Neural progenitor cell (in vitro differentiated cells): ENCODE results near the gene IGDCC3. TPM values are rescaled to one million over a fixed set of nuclear protein-coding genes. Genes with fewer than 3 reads are reported as not detected.

Source experiments
- DNase-seq: peaks from one replicate; pipeline ENCODE4 v3.0.0-alpha.2; 2016; ENCODE audit warnings: low spot score
- H2AFZ ChIP-seq: fragments of 200-600 bp; sonication (generic); replicated peaks from 2 replicates; pipeline ENCODE4 v1.6.1; 2016; ENCODE audit warnings: antibody characterized with exemption
- H3F3A ChIP-seq: fragments of 200-600 bp; sonication (generic); 2 replicates; pipeline ENCODE4 v1.6.1; 2016; ENCODE audit warnings: antibody characterized with exemption, low read depth
- H3K27ac ChIP-seq: fragments of 200-600 bp; sonication (generic); 2 replicates; pipeline ENCODE4 v1.5.1; 2016; ENCODE audit warnings: mild to moderate bottlenecking
- H3K27me3 ChIP-seq: fragments of 200-600 bp; sonication (generic); 2 replicates; pipeline ENCODE4 v1.6.1; 2016; ENCODE audit warnings: mild to moderate bottlenecking, moderate library complexity
- H3K36me3 ChIP-seq: fragments of 200-600 bp; sonication (generic); 2 replicates; pipeline ENCODE4 v1.5.1; 2016
- H3K4me1 ChIP-seq: fragments of 200-600 bp; sonication (generic); 2 replicates; pipeline ENCODE4 v1.6.1; 2016; ENCODE audit warnings: mixed run types
- H3K4me2 ChIP-seq: fragments of 200-600 bp; sonication (generic); 2 replicates; pipeline ENCODE4 v1.6.1; 2016
- H3K4me3 ChIP-seq: fragments of 200-600 bp; sonication (generic); 2 replicates; pipeline ENCODE4 v1.5.1; 2016
- H3K79me2 ChIP-seq: fragments of 200-600 bp; sonication (generic); 2 replicates; pipeline ENCODE4 v1.6.1; 2016; ENCODE audit warnings: low read depth
- H3K9ac ChIP-seq: fragments of 200-600 bp; sonication (generic); 2 replicates; pipeline ENCODE4 v1.6.1; 2016
- H3K9me3 ChIP-seq: fragments of 200-600 bp; sonication (generic); 2 replicates; pipeline ENCODE4 v1.5.1; 2016; ENCODE audit warnings: low read depth
- H4K20me1 ChIP-seq: fragments of 200-600 bp; sonication (generic); 2 replicates; pipeline ENCODE4 v1.6.1; 2016; ENCODE audit warnings: low read depth
- H3K27ac Mint-ChIP-seq: 3 replicates; pipeline ENCODE4 v1.8.0; 2021; ENCODE audit warnings: mixed read lengths
- H3K27me3 Mint-ChIP-seq: 2 replicates; pipeline ENCODE4 v1.8.0; 2022; ENCODE audit warnings: low read depth, mild to moderate bottlenecking, inconsistent platforms, moderate library complexity, mixed read lengths; ENCODE audit not compliant: insufficient read depth
- H3K36me3 Mint-ChIP-seq: 3 replicates; pipeline ENCODE4 v1.8.0; 2021; ENCODE audit warnings: mixed read lengths
- H3K4me1 Mint-ChIP-seq: 3 replicates; pipeline ENCODE4 v1.8.0; 2021; ENCODE audit warnings: mixed read lengths
- H3K4me3 Mint-ChIP-seq: 3 replicates; pipeline ENCODE4 v1.8.0; 2021; ENCODE audit warnings: mild to moderate bottlenecking, moderate library complexity, mixed read lengths
- H3K9me3 Mint-ChIP-seq: 3 replicates; pipeline ENCODE4 v1.8.0; 2020; ENCODE audit warnings: mixed read lengths
- CTCF ChIP-seq: fragments of 200-600 bp; sonication (generic); IDR thresholded peaks from 2 replicates; pipeline ENCODE4 v1.5.1; 2017; ENCODE audit warnings: antibody characterized with exemption, mild to moderate bottlenecking
- EZH2 ChIP-seq: fragments of 200-600 bp; sonication (generic); IDR thresholded peaks from 2 replicates; pipeline ENCODE4 v1.6.1; 2017; ENCODE audit warnings: antibody characterized with exemption, mild to moderate bottlenecking, moderate library complexity
- EZH2phosphoT487 ChIP-seq: fragments of 200-600 bp; sonication (generic); IDR thresholded peaks from 2 replicates; pipeline ENCODE4 v1.6.1; 2017; ENCODE audit warnings: antibody characterized with exemption
- total RNA-seq: library from RNA; depleted of rRNA; stranded (reverse); fragments of >200 nt; gene quantifications from 2 replicates; pipeline ENCODE4 v1.2.3, GENCODE V29; 2015; ENCODE audit warnings: low replicate concordance

IGDCC3 gene
- total RNA-seq, 1 donor from 2014 or later, result 15.8 TPM

DNA sequence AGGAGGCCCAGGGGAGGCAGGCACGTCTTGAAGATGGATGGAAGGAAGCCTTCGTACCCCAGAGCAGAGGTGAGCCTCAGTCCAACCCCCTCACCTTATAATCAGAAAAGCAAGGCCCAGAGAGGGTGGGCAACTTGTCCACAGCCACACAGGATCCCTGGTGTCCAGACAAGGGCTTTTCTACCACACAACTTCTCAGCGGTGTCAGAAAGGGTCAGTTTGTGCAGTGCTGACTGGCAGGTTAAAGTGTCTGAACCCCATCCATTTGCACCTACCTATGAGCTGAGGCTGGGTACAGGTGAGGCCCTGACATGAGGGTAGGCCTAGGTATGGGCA, 8.6 kb downstream of the IGDCC3 start:
- H3K4me3 ChIP-seq, result no peak overlapping the region
- H3K9me3 ChIP-seq, result no peaks in the 10 kb centered on the region
- H3K4me3 Mint-ChIP-seq, result peak overlapping the region; percentile 73

DNA sequence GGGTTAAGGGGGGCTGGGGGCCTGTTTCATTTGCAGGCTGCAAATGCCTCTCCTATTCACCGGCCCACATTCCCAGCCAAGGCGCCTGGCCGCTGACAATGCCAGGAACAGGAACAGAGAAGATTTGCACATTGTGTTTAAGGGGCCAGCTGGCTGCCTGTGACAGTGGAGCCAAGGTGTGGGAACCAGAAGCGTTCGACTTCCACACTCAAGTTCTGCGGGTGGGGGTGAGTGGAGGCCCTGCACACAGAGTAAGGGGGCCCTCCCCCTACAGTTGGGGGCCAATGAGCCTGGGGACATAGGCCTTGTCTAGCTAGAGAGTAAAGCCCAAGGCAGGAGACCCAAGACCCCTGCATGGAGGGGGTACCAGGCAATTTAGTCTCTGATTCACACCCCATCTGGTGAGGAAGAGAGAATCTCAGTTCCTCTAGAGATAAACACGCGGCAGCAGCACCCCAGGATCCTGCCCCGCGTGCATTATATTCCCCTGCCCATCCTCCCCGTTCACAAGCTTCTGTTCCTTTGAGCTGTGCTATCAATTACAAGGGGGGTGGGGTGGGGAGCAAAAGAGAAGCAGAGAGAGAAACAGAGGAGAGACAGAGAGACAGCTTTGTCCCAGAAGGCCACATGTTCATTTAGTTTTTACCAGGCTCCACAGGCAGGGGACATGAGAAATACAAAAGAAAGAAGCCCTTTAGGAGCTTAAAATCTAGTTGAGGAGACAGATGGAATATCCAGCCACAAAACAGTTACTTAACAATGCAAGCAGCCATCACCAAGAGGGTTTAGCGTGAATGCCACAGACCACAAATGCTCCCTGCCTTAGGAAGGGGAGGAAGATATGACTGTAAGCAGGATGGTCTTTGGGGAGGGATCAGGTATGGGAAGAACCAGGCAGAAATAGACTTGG, 9.2 kb downstream of the IGDCC3 start:
- Histone ChIP-seq H3K9me3 (no peaks in the 10 kb centered on the region), H3K4me2 (peak overlapping the region; percentile 74), H3F3A (peaks cover 41% of the 10 kb centered on the region), H3K79me2 (no peaks in the 10 kb centered on the region), H3K4me3 (peak overlapping the region; percentile 28), H3K36me3 (no peaks in the 10 kb centered on the region), H3K4me1 (peaks cover 59% of the 10 kb centered on the region), H3K27me3 (peaks cover 31% of the 10 kb centered on the region), H4K20me1 (peaks cover 68% of the 10 kb centered on the region), H2AFZ (no peak overlapping the region), H3K27ac (peak overlapping the region; percentile 43), H3K9ac (no peak overlapping the region)
- Mint-ChIP-seq H3K36me3 (peaks cover 17% of the 10 kb centered on the region), H3K27ac (peak overlapping the region; percentile 98), H3K4me1 (peaks cover 81% of the 10 kb centered on the region), H3K9me3 (no peaks in the 10 kb centered on the region), H3K27me3 (peaks cover 11% of the 10 kb centered on the region), H3K4me3 (peak overlapping the region; percentile 73)
- peak; percentile 90 for DNase-seq
- TF ChIP-seq EZH2, result no peak
- peak; percentile 69 for TF ChIP-seq EZH2phosphoT487

More for the DNA sequence above, 8.6 kb downstream of the IGDCC3 start:
- H3K79me2 ChIP-seq, result no peaks in the 10 kb centered on the region
- no peak overlapping the region for H2AFZ ChIP-seq
- Mint-ChIP-seq H3K9me3 (no peaks in the 10 kb centered on the region), H3K27me3 (peaks cover 12% of the 10 kb centered on the region), H3K36me3 (peaks cover 21% of the 10 kb centered on the region), H3K27ac (peak overlapping the region; percentile 98), H3K4me1 (peaks cover 81% of the 10 kb centered on the region)
- H3K27me3 ChIP-seq, result peaks cover 34% of the 10 kb centered on the region
- H4K20me1 ChIP-seq, result peaks cover 66% of the 10 kb centered on the region
- peaks cover 64% of the 10 kb centered on the region for H3K4me1 ChIP-seq
- TF ChIP-seq EZH2phosphoT487 (no peak), CTCF (no peak), EZH2 (no peak)
- peaks cover 44% of the 10 kb centered on the region for H3F3A ChIP-seq
- no peak for DNase-seq
- no peak overlapping the region for H3K9ac ChIP-seq
- no peaks in the 10 kb centered on the region for H3K36me3 ChIP-seq
- H3K4me2 ChIP-seq, result peak overlapping the region; percentile 74
- no peak overlapping the region for H3K27ac ChIP-seq

- H3K36me3 Mint-ChIP-seq, result peaks cover 11% of the 10 kb centered on the region
- Histone ChIP-seq H3K79me2 (no peaks in the 10 kb centered on the region), H3K27ac (no peak overlapping the region), H3K4me2 (no peak overlapping the region), H4K20me1 (peaks cover 63% of the 10 kb centered on the region), H3K9me3 (no peaks in the 10 kb centered on the region), H3K4me3 (no peak overlapping the region), H3K4me1 (peaks cover 40% of the 10 kb centered on the region), H3F3A (peaks cover 19% of the 10 kb centered on the region), H3K9ac (no peak overlapping the region), H3K36me3 (no peaks in the 10 kb centered on the region), H2AFZ (no peak overlapping the region), H3K27me3 (peaks cover 27% of the 10 kb centered on the region)
- peaks cover 74% of the 10 kb centered on the region for H3K4me1 Mint-ChIP-seq
- TF ChIP-seq CTCF, result no peak
- H3K4me3 Mint-ChIP-seq, result no peak overlapping the region
- H3K27me3 Mint-ChIP-seq, result peaks cover 14% of the 10 kb centered on the region
- H3K9me3 Mint-ChIP-seq, result no peaks in the 10 kb centered on the region
- DNase-seq, result no peak
- H3K27ac Mint-ChIP-seq, result peak overlapping the region; percentile 90
Measured at GRCh38 chr15:65366122-65366892, 11.5 kb downstream of the IGDCC3 start.
